Measurements from ENCODE around the gene STK24.
A peak's percentile ranks its signal among the peaks of the same experiment; 100 is the strongest.

The STK24 gene

GRCh38 chr13:98528663-98529064 is 48.2 kb downstream of the STK24 start:
- no peak for DNase-seq

DNA sequence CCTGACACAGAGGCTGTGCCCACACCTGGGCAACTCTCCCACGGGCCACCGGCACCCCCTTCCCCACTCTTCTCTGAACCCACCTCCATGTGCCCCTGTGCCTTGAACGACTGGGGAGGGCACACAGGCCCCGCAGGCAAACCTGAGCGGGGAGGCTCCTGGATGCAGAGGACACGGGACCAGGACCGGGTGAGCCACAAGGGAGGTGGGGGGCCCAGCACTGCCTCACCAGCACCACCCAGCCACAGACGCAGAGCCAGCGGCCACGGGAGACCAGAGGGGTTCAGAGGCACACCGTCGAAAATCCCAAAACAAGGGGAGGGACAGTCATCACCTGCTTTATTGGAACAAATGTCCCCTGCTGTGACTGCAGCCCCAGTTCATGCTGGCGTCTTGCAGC is 49.4 kb downstream of the STK24 start:
- no peak for DNase-seq

- no peak for DNase-seq
Measured at GRCh38 chr13:98526182-98526512, 50.8 kb downstream of the STK24 start.

- no peak for DNase-seq
Measured at GRCh38 chr13:98525456-98526181, 51.3 kb downstream of the STK24 start.

DNA sequence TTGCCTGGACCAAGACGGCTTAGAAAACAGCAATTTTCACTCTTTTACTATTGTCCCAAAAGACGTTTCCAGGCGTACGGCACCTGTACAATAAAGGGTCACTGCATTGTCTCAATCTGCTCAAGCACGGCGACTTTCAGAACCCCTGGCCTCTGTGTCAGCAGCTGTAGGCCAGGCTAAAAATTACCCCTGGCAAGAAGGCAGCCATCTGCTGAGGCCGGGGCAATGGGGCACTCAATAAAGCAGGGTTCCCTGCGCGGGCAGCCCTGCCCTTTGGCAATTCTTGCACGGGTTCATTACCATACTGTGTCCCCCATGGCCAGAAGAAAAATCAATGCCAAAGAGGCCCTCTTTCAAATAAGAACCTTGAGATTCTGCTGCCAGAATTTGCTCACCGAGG is 52.1 kb downstream of the STK24 start:
- DNase-seq, result no peak

DNA sequence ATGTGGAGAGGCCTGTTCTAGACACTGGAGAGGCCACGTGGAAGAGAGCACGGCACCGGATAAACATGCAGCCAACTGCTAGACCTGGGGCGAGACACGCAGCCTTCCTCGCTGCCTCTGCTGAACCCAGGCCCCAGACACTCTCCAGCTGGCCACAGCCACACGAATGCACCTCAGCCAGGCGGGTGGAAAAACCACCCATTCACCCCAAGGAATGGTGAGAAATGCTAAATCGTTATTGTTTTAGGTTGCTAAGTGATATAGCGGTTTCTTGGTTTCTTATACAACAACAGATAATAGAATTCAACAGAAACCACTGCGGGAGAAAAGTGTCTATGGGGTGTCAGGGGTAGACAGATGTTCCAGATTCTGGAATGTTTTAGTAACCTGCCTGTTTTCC is 52.5 kb downstream of the STK24 start:
- DNase-seq, result no peak

DNA sequence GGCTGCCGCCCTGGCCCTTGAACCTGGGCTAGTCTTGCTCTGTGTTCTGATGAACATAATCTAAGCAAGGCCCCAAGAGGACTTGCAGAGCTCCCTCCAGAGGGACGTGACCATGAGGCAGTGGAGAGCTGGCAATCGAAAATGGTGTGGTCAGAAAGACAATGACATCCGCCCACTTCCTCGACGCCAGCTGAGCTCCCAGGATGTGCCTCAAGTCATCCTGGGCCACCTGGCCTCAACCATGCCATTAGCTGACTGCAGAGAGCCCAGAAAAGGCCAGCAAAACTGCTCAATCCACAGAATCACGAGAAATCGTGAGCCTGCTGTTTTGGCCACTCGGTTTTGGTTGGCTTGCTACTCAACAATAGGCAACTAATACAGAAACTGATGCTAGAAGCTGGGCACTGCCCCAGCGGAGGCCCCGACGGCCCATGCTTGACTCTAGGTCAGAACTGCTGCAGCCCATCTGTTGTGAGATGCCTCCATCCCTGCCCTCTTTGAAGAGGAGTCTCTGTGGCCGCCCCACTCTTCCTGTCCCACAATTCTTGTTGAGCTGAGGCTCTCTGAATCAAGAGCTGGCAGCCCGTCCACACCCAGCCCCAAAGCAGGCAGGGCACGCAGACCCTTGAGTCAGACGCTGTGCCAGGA is 53.3 kb downstream of the STK24 start:
- DNase-seq, result no peak

- no peak for DNase-seq
Measured at GRCh38 chr13:98522371-98522770, 54.5 kb downstream of the STK24 start.

- DNase-seq, result no peak
Measured at GRCh38 chr13:98521461-98522247, 55.3 kb downstream of the STK24 start.

DNA sequence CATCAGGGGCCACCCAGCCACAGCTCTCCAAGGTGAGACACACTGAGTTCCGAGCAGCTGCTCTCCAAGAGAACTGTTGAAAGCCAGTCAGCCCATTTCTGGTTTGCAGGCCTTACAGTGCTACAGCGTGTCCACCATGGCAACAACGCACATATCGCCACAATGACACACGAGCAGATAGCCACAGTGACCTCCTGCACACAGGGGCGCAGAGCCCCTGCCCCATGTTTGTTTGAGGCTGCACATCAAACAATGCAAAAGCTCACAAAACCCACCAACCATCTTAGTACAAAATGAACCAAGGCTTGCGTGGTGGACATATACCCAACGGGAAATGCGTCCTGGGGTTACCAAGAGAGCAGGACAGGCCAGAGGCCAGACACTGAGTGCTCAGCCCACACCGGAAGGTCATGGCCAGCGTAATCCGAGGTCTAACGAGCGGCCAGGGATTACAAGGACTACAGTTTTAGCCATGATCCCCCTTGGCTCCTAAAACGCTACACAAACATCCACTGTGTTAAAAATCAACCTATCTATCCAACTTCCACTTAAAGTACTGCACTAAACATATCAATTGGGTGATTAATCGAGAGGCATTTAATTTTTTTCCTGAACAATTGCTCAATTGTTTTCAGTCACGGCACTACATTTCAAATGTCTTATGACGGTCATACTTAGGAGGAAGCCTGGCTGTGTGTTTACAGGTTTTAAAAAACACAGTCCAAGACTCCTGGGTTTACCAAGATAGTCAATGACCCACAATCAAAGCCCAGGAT is 56.0 kb downstream of the STK24 start:
- DNase-seq, result no peak

DNA sequence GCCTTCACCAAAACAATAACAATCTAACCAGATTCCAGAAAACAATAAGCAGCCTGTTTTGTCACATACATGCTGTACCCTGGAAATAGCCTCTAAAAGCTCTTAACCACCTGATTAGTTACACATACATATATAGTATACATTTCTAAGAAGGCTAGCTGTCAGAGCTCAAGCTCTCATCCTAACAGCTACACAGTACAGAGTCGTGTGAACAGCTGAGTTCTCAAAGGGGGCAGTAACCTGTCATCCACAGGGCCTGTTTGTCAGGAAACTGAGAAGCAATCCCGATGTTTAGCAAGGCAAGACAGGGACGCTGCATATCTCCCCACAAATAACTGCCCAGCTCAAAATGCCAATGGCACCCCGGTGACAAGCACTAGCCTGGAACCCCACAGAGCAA is 56.9 kb downstream of the STK24 start:
- no peak for DNase-seq

GRCh38 chr13:98517576-98518310 is 59.2 kb downstream of the STK24 start:
- peak in 1 of 2 experiments; percentile 33 for DNase-seq

GRCh38 chr13:98515818-98516465 is 61.0 kb downstream of the STK24 start:
- no peak for DNase-seq

- no peak for DNase-seq
Measured at GRCh38 chr13:98514288-98514687, 62.6 kb downstream of the STK24 start.

DNA sequence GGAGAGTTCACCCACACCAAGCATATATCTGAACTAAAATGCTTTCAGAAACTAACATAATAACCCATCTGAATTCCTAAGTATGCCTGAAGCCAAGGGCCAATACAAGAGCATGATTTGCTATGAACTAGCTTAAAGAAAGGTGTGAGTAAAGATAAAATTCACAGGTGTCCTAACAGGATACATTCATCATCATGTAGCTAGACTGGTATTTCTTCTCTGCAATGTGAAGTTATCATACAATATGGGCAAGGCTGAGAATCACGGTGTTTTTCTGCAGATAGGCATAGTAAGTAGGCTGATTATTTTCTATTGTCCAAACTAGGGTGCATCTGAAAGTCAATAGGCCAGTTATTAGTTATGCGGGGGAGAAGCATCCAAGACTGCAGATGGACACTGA is 63.1 kb downstream of the STK24 start:
- DNase-seq, result no peak

- no peak for DNase-seq
Measured at GRCh38 chr13:98512774-98513665, 63.9 kb downstream of the STK24 start.

GRCh38 chr13:98511435-98511834 is 65.5 kb downstream of the STK24 start:
- DNase-seq, result no peak

DNA sequence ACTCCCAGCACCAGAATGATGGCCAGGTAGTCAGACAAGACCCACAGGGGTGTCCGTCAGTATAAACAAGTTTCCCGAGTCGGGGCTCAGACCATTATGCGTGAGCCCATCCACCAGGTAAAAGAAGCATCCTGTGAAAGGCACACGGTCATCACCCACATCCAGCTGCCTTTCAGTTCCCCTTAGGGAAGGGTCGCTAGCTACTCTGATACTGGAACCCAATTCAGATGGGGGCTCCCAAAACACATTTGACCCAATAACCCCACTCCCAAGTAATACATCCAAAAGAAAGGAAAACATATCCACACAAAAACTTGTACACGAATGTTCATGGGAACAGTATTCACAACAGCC is 66.8 kb downstream of the STK24 start:
- DNase-seq, result no peak

DNA sequence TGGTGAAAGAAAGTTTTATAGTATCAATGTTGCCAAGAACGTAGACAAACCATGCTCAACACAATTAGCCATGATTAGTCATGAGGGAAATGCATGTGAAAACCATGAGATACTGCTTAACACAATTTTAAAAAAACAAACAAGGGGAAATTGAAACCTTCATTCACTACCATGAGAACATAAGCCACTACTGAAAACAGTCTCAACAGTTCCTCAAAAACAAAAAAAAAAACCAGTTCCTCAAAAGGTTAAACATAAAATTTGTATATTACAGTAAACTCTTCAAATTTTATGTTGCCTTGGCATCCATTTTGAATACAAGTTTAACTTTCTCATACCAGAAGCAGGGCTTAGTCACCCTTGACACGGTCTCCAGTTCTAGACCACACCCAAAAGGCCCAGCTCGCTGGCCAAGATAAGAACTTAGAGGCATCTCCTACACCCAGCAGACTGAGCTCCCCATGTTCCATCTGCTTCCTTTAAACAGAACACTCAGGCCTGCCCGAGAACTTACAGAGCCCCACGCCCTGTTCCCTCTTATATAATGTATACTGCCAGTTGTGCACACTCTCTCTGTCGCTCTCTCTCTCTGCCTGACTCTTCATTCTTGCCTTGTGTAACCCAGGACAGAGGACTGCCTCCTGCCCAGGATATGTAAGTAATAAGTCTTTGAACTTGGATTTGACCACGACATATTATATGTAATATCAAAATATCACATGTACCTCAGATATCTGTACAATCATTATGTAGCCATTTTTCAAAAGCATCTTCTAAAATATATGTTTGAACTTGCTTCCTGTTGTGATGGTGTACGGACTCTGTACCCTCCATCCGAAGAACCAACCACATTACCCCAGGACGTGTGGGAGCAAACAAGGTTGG is 67.4 kb downstream of the STK24 start:
- DNase-seq, result peak; percentile 19 to 41

GRCh38 chr13:98508685-98509084 is 68.2 kb downstream of the STK24 start:
- DNase-seq, result no peak
